Sigmoid colon (tissue), 7 donors: ENCODE data around the gene VCX. TPM values are rescaled to one million over a fixed set of nuclear protein-coding genes. Genes with fewer than 3 reads are reported as not detected.
"Not testable (repeated sequence)": the region's sequence is repeated elsewhere in the genome, so short reads cannot be mapped to it uniquely, and the experiment has no call there.

Source experiments
- DNase-seq: peaks from one replicate; pipeline ENCODE4 v3.0.0-alpha.2; 2019
- H3K27ac ChIP-seq, 4 donors: fragments of 200-600 bp; sonication (generic); one replicate each; pipeline ENCODE4 v1.5.1; 2016 to 2019; ENCODE audit warnings: mild to moderate bottlenecking in 1 of 4
- H3K27me3 ChIP-seq, 3 donors: fragments of 200-600 bp; sonication (generic); one replicate each; pipeline ENCODE4 v1.5.1; 2019; ENCODE audit warnings: mild to moderate bottlenecking in 1 of 3
- H3K36me3 ChIP-seq, 4 donors: fragments of 200-600 bp; sonication (generic); one replicate each; pipeline ENCODE4 v1.5.1; 2016 to 2019
- H3K4me1 ChIP-seq, 4 donors: fragments of 200-600 bp; sonication (generic); one replicate each; pipeline ENCODE4 v1.5.1; 2017 to 2019
- H3K4me3 ChIP-seq, 4 donors: fragments of 200-600 bp; sonication (generic); one replicate each; pipeline ENCODE4 v1.5.1; 2017 to 2019; ENCODE audit warnings: mild to moderate bottlenecking in 2 of 4, moderate library complexity in 1 of 4
- H3K9me3 ChIP-seq, 4 donors: fragments of 200-600 bp in 3 of 4; sonication (generic) in 3 of 4; one replicate each; pipeline versions ENCODE4 v1.5.1 to v1.6.1; 2013 to 2019
- EP300 ChIP-seq, 4 donors: sonication (generic); formaldehyde crosslinking; IDR thresholded peaks; one replicate each; pipeline ENCODE4 v1.6.1; 2017; ENCODE audit warnings: antibody characterized with exemption in 4 of 4
- POLR2A ChIP-seq, 2 donors: fragments of 450-650 bp; IDR thresholded peaks; one replicate each; pipeline ENCODE4 v1.6.1; 2016; ENCODE audit warnings: antibody characterized with exemption in 2 of 2, mild to moderate bottlenecking in 2 of 2, moderate library complexity in 2 of 2
- POLR2AphosphoS5 ChIP-seq, 4 donors: sonication (generic); formaldehyde crosslinking; IDR thresholded peaks; one replicate each; pipeline ENCODE4 v1.6.1; 2017; ENCODE audit warnings: antibody characterized with exemption in 4 of 4
- WGBS, 2 donors: extraction: QIAGEN DNeasy Blood & Tissue Kit; methylation state at CpG; one replicate each; pipeline ENCODE4 v1.1.7; 2013; 5-methylcytosine and 5-hydroxymethylcytosine counted together
- intact Hi-C: fragments of 100-400 bp; cut with DNase I; formaldehyde crosslinking; loops from one replicate; pipeline ENCODE4 v1.15.1; 2023
- polyA plus RNA-seq, 3 donors: library from polyadenylated mRNA; stranded (reverse); fragments of 200-250 nt; gene quantifications; one replicate each; pipeline ENCODE4 v1.2.3, GENCODE V29; 2013
- total RNA-seq, 4 donors: library from RNA; depleted of rRNA; stranded (reverse); fragments of >200 nt; gene quantifications; one replicate each; pipeline ENCODE4 v1.1.0, GENCODE V29; 2016
- TF ChIP-seq, protein P1 (sequence below), 4 experiments: fragments of 450-650 bp in 3 of 4; fragments of 200-600 bp in 1 of 4; IDR thresholded peaks; one replicate each; pipeline ENCODE4 v1.5.1; 2016 to 2019; ENCODE audit warnings: antibody characterized with exemption in 4 of 4, mild to moderate bottlenecking in 3 of 4, moderate library complexity in 2 of 4
- donor health status: healthy with polysubstance abuse.
- donor health status: Bipolar disorder and iron deficiency.
- donor health status: healthy.

VCX gene
- total RNA-seq (not detected), polyA plus RNA-seq (not detected)

DNA sequence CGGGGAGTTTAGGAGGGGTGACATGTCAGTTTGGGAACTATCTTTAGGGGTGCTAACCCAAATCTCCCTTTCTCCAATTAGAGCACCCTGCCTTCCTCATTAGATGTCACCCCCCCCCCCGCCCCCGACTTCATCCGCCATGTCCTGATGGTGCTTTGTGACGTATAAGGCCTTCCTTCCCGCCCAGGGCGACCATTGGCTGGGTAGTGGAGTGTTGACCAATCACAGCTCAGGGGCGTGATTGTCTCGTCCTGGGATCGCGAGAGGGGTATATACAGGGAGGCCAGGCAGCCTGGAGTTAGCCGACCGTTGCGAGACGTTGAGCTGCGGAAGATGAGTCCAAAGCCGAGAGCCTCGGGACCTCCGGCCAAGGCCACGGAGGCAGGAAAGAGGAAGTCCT lies at the start of gene VCX:
Gene VCX (plus strand): TSS at position 301 of the 400 bp plus-strand sequence. CDS start 33 bp downstream, at position 334.
- H3K9me3 ChIP-seq, H3K27ac ChIP-seq, DNase-seq, H3K4me1 ChIP-seq, intact Hi-C loops, H3K36me3 ChIP-seq, H3K27me3 ChIP-seq, H3K4me3 ChIP-seq: not testable (repeated sequence)
- 95 to 99% methylated on average over 10 to 12 of the region's 20 CpGs for WGBS, 2 donors

DNA sequence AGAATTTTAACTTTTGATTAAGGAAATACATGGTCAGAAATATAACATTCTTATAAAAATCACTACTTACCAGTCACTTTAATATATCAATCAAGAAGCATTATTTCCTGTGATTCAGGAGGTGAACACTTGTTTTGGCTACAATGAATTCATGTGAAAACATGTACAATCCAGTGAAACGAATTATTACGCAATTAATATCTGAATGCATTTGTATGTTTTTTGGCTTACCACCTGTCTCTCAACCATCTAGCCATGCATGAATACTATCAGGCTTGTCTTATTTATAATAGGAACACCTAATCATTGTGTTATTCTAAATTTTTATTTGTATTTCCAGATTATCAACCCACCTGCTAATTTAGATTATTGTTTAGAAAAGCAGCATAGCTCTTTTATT lies 44.6 kb upstream of the VCX start:
- Histone ChIP-seq H3K36me3 (no peaks in the 10 kb centered on the region), H3K4me1 (no peaks in the 10 kb centered on the region), H3K9me3 (no peaks in the 10 kb centered on the region), H3K4me3 (no peak overlapping the region), H3K27me3 (no peaks in the 10 kb centered on the region), H3K27ac (no peak overlapping the region)
- whole genome bisulfite sequencing, 2 donors = 94 to 96% methylated on average over 2 of the region's 2 CpGs
- no peak for TF ChIP-seq EP300 (IDR thresholded peaks at IDR 0.05)
- no peak for DNase-seq
- intact Hi-C loops = no loop called here

DNA sequence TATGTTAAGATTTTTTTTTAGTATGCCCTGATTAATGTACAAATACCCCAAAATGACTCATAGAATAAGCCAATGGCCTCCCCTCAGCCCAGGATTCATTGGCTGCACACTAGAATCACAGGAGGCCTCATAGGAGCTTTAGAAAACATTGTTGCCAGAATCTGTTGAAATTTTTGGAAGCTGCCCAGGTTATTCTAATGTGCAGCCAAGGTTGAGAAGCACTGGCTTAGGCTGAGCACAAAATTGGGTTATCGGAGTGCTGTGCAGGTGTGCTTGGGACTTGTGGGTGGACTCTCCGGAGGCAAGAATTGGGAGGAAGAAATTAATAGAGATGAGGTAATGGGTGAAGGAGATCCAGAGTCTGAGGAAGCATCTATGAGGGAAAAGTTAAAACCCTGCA lies 41.3 kb upstream of the VCX start:
- Histone ChIP-seq H3K4me3 (no peak overlapping the region), H3K4me1 (no peaks in the 10 kb centered on the region), H3K9me3 (no peaks in the 10 kb centered on the region), H3K27ac (no peak overlapping the region), H3K27me3 (no peaks in the 10 kb centered on the region), H3K36me3 (no peaks in the 10 kb centered on the region)
- no peak for TF ChIP-seq POLR2AphosphoS5 (IDR thresholded peaks at IDR 0.05)
- TF ChIP-seq POLR2A (IDR thresholded peaks at IDR 0.05) = no peak
- TF ChIP-seq EP300 (IDR thresholded peaks at IDR 0.05) = no peak
- TF ChIP-seq, protein P1, sequence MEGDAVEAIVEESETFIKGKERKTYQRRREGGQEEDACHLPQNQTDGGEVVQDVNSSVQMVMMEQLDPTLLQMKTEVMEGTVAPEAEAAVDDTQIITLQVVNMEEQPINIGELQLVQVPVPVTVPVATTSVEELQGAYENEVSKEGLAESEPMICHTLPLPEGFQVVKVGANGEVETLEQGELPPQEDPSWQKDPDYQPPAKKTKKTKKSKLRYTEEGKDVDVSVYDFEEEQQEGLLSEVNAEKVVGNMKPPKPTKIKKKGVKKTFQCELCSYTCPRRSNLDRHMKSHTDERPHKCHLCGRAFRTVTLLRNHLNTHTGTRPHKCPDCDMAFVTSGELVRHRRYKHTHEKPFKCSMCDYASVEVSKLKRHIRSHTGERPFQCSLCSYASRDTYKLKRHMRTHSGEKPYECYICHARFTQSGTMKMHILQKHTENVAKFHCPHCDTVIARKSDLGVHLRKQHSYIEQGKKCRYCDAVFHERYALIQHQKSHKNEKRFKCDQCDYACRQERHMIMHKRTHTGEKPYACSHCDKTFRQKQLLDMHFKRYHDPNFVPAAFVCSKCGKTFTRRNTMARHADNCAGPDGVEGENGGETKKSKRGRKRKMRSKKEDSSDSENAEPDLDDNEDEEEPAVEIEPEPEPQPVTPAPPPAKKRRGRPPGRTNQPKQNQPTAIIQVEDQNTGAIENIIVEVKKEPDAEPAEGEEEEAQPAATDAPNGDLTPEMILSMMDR (IDR thresholded peaks at IDR 0.05) = no peak
- intact Hi-C loops = no loop called here
- WGBS, 2 donors = 89 to 95% methylated on average over 2 of the region's 2 CpGs
- DNase-seq = no peak

DNA sequence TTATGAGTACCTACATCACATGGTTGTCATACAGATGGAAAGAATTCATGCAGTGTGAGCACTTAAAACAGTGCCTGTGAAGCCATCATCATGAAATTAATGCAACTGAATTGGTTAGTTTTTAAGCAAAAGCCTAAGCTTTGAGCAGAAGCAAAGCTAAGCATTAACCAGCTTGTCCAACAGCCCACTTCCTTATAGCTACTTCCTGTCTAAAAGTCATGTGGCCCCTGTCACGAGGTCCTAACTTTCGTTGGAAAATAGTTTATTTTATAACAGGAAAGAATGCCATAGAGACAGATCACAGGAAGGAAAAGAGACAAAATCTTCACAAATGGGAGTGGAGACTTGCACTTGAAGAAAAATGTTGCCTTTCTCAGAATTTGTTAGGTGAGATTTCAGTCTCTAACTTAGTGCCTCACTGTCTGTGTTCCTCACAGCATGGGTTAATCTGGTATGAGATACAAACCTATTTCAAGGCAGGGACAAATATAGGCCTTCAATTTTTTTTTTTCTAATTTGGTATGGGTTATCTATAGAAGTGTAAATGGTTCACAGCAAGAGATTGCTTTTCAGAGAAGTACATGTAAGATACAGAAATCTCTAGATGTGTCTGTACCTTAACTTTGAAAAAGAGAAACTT lies 27.7 kb upstream of the VCX start:
- H3K4me1 ChIP-seq = no peaks in the 10 kb centered on the region
- H3K27ac ChIP-seq = no peak overlapping the region
- H3K4me3 ChIP-seq = no peak overlapping the region
- intact Hi-C loops = no loop called here
- 0 to 4% methylated on average over 2 of the region's 2 CpGs for WGBS, 2 donors
- H3K36me3 ChIP-seq = no peaks in the 10 kb centered on the region
- TF ChIP-seq POLR2AphosphoS5 (IDR thresholded peaks at IDR 0.05) (no peak), POLR2A (IDR thresholded peaks at IDR 0.05) (no peak), EP300 (IDR thresholded peaks at IDR 0.05) (no peak)
- TF ChIP-seq, protein P1 (IDR thresholded peaks at IDR 0.05) = no peak
- H3K27me3 ChIP-seq = no peaks in the 10 kb centered on the region
- H3K9me3 ChIP-seq = no peaks in the 10 kb centered on the region
- DNase-seq = no peak

DNA sequence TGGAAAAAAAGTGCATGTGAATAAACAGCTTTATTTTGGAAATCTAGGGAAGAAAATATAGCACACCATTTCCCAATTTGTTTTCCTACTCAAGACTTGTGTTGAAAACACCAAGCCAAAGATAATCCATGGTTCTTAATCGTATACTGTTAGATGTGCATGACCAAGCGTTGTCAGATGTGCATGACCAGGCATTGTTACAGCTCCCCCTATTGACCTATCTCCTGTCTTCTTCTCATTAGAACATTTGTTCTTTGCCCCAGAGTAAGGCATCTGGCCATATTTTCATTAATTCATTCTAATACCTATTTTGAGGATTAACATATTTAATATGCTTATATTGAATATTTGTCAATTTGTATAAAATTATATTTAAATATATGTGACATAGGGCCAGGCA lies 14.4 kb upstream of the VCX start:
- 7 to 45% methylated on average over 2 of the region's 2 CpGs for WGBS, 2 donors
- intact Hi-C loops = no loop called here
- no peak for DNase-seq
- Histone ChIP-seq H3K36me3 (no peaks in the 10 kb centered on the region), H3K27me3 (no peaks in the 10 kb centered on the region), H3K4me3 (no peak overlapping the region), H3K4me1 (no peaks in the 10 kb centered on the region), H3K9me3 (no peaks in the 10 kb centered on the region), H3K27ac (no peak overlapping the region)
- no peak for TF ChIP-seq EP300 (IDR thresholded peaks at IDR 0.05)
- no peak for TF ChIP-seq POLR2AphosphoS5 (IDR thresholded peaks at IDR 0.05)
- TF ChIP-seq POLR2A (IDR thresholded peaks at IDR 0.05) = no peak
- TF ChIP-seq, protein P1 (IDR thresholded peaks at IDR 0.05) = no peak
